OCI-LY1 (cell line): ENCODE measurements around the gene HSD11B1L.
A peak's percentile ranks its signal among the peaks of the same experiment; 100 is the strongest.

Experiments used
- EZH2 ChIP-seq: fragments of 200-600 bp; sonication (generic), shearing (Covaris generic); IDR thresholded peaks from 2 replicates; pipeline ENCODE4 v1.8.0; 2017; ENCODE audit warnings: borderline replicate concordance, mixed run types, mild to moderate bottlenecking, antibody characterized with exemption, low read length, moderate library complexity, mixed read lengths
- TF ChIP-seq, protein P1 (sequence below): fragments of 200-600 bp; sonication (generic), shearing (Covaris generic); IDR thresholded peaks from 2 replicates; pipeline ENCODE4 v1.5.1; 2017; ENCODE audit warnings: mild to moderate bottlenecking, antibody characterized with exemption, low read length, moderate library complexity, mixed read lengths

DNA sequence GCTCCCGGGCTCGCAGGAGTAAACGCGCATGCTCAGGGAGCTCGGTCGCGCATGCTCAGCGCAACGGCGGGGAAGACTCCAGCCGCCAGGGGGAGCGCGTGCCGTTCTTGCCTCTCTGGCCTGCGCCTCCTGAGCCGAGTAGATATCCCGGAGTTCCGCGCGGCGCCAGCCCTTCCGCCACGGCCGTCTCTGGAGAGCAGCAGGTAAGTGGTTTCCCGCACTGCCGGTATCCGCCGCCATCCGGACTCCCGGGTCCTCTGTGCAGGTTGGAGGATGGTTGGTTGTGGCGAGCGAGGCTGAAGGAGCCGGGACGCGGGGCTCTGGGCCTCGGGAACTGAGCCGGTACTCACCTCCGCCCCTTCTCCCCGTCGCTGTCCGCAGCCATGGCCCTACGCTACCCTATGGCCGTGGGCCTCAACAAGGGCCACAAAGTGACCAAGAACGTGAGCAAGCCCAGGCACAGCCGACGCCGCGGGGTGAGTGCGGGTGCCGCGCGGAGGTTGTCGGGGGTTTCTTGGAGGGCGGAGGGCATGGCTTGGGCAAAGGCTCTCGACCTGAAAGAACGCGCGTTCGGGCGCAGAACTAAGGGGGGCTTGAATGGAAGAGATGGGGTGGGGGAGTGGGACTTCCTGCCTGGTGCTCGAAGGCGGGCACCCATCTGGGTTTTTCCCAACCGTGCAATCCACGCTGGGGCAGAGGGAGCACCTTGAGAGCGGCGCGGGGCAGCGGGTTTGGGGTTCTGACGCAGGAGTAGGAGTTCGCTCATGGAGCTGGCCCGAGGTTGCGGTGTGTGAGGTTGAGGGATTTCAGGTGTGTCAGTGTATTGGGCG lies 9.5 kb downstream of the HSD11B1L start, which contains the start of gene RPL36:
- TF ChIP-seq, protein P1, sequence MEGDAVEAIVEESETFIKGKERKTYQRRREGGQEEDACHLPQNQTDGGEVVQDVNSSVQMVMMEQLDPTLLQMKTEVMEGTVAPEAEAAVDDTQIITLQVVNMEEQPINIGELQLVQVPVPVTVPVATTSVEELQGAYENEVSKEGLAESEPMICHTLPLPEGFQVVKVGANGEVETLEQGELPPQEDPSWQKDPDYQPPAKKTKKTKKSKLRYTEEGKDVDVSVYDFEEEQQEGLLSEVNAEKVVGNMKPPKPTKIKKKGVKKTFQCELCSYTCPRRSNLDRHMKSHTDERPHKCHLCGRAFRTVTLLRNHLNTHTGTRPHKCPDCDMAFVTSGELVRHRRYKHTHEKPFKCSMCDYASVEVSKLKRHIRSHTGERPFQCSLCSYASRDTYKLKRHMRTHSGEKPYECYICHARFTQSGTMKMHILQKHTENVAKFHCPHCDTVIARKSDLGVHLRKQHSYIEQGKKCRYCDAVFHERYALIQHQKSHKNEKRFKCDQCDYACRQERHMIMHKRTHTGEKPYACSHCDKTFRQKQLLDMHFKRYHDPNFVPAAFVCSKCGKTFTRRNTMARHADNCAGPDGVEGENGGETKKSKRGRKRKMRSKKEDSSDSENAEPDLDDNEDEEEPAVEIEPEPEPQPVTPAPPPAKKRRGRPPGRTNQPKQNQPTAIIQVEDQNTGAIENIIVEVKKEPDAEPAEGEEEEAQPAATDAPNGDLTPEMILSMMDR = peak; percentile 87
- no peak for TF ChIP-seq EZH2
